Medulla oblongata (tissue), 1 donor: ENCODE results near the gene RSPO3.

Experiments used
- DNase-seq: peaks from one replicate; pipeline ENCODE4 v3.0.0-alpha.2; 2015; ENCODE audit errors: extremely low spot score

RSPO3 gene

GRCh38 chr6:127111526-127111925, 6.9 kb upstream of the RSPO3 start:
- no peak for DNase-seq

DNA sequence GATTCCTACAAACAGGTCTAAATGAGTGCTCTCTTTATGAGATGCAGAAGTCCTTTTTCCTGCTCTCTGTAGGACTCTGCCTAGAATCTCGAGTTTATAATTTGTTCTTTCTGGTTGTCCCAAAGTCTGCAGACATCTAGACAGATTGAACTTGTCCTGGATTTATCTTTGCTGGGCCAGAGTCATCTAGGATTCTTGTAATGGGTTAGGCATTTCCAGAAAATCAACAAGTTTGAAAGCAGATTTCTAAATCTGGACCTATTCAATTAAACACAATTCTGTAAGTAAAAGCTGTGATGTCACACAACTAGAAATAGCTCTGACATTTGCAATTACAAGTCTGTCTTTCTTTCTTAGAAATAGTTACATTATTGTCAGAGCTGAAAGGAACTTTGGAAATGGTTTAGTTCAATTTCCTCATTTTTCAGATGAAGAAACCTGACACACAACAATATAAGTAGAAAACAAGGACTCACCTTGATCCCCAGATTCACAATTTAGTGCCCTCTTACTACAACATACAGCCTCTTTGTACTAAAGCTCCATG, 4.2 kb upstream of the RSPO3 start:
- DNase-seq: no peak

DNA sequence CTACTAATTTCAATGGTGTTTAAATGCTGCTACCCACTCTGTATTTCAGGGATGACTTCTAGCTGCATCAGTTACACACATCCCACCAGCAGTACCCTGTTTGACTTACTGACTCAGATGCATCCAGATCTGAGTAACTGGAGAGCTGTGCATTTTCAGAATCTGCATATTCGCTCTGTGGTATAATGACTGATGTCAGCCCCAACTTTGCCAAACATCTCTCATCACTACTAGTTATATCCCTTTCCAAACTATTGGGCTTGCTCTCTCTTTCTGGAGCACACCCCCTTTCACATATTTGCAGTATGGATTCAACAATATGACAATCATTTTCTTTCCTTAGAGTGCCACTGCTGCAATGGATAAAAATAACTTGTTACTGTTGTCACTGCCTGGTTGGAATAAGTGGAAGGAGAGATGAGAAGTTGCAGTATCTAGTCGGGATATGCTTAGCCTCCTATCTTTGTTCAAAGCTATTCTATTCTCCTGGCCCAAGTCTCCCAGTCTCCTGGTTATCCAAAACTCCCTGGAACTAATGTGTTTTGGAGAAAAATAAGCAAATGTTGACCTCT, 3.3 kb upstream of the RSPO3 start:
- DNase-seq: no peak

GRCh38 chr6:127115746-127116145, 2.7 kb upstream of the RSPO3 start:
- no peak for DNase-seq

- DNase-seq: no peak
Observed at GRCh38 chr6:127117979-127118297, 533 bp upstream of the RSPO3 start.

DNA sequence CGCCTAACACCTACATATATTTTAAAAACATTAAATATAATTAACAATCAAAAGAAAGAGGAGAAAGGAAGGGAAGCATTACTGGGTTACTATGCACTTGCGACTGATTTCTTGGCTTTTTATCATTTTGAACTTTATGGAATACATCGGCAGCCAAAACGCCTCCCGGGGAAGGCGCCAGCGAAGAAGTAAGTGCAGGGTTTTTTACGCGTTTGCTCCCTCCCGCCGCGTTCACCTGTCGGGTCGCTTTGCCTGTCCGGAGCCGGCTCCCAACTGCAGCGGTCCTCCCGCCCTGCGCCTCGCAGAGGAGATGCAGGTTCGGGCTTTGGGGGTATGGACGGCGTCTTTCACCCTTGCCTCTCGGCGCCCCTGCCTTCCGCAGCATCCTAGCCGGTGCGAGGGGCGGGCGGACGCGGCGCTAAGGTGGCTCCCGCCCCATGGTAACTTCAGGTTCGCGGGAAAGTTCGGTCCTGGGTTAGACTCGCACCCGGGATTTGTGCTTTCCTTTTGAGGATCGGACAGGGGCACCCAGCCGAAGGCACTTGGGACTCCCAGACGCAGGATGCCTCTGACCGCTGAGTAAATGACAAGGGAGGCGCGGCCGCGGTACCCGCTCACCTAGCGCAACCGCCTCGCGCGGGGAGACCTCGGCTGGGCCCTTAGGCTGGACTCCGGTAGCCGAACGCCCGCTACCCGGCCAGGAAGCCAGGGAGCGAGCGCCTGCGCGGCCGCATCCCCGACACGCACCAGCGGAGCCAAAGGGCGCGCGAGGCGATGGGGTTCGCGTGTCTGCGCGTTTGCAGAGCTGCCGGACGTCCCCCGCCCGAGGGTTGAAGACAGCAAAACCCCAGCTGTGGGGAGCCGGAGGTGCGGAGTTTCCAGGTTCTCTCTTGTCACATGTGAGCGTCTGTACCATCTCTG, 891 bp downstream of the RSPO3 start:
- no peak for DNase-seq

DNA sequence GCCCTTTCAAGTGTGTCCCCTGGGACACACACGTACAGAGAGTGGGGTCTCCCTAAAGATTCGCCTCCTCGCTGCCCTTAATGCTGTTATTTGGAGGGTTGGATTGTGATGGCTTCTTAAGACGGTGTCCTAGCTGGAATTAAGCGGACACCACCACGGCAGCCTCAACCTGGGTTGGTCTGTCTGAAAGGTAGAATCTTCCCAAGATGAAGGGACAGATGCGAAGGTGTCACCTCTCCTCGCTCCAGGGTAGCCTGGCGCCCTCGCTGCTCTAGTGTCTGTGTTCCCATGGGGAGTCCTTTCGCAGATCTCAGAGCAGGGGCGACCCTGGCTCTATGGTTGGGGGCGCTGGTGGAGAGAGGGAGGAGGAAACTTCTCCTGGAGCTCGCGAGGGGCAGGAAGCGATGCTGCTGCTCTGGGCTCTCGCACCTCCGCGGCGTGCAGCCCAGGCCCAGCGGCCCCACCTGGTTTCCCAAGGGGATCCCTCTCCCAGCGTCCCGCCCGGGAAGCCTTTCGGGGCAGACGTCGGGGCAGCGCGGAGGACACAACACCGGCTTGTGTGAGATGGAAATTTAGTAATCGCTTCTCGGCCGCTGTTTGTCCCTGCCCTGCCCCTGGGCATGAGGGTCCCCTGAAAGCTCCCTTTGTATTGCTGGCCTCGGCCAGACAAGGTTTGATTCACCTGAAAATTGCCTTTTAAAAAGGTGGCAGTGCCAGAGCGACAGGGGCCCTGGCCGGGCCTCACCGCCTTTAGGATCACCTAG, 1.7 kb downstream of the RSPO3 start:
- no peak for DNase-seq

GRCh38 chr6:127120787-127121636, 2.5 kb downstream of the RSPO3 start:
- DNase-seq: peak; percentile 82

GRCh38 chr6:127121637-127121960, 3.1 kb downstream of the RSPO3 start:
- no peak for DNase-seq

- no peak for DNase-seq
Observed at GRCh38 chr6:127124172-127124571, 5.7 kb downstream of the RSPO3 start.

- no peak for DNase-seq
Observed at GRCh38 chr6:127124680-127125079, 6.2 kb downstream of the RSPO3 start.

- DNase-seq: no peak
Observed at GRCh38 chr6:127128066-127128465, 9.6 kb downstream of the RSPO3 start.

DNA sequence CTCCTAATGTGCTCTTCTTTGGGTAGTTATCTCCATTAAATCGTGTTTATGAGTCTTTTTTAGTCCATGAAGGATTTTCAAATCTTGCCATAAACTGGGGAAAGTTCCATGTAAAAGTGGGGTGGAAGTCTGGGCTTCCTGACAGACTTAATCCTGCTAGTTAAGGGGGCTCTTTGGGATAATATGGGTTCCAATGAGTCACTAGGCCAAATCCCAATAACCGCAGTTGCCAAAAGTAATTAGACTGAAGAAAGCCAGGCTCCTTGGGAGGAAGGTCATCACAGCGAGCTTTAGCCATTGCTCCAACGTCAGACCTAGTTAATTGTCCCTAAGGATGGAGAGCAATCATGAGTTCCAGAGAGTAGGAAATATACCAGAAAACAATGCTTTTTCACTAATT, 10.8 kb downstream of the RSPO3 start:
- DNase-seq: no peak

- no peak for DNase-seq
Observed at GRCh38 chr6:127131275-127131674, 12.8 kb downstream of the RSPO3 start.

DNA sequence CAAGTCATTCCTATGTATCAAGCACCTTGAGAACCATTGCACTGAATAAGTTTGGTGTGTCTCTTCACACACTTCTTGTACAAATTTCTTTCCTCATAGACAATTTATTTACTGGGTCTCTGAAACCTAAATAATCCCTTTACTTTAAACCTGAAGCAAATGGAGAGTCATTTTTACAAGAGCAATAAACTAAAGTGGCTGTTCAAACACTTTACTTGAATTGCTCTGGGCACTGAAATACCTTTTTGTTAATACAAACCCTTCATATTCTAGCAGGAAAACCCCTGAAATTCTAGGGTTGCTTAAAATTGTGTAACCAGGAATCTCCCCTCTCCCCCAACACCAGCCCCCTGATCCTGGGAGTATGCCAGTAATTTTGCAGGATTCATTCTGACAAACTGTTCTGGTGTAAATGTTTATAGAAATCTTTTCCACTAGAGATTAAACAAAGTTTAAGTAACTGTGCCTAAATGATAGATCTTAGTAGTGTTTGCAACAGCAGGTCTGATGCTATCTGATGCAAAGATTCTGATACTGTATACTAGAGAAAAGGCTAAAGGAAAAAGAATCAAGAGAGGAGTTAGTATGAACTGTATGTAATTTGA, 13.4 kb downstream of the RSPO3 start:
- DNase-seq: no peak

GRCh38 chr6:127134136-127134535, 15.7 kb downstream of the RSPO3 start:
- DNase-seq: no peak

- no peak for DNase-seq
Observed at GRCh38 chr6:127136786-127137185, 18.3 kb downstream of the RSPO3 start.

DNA sequence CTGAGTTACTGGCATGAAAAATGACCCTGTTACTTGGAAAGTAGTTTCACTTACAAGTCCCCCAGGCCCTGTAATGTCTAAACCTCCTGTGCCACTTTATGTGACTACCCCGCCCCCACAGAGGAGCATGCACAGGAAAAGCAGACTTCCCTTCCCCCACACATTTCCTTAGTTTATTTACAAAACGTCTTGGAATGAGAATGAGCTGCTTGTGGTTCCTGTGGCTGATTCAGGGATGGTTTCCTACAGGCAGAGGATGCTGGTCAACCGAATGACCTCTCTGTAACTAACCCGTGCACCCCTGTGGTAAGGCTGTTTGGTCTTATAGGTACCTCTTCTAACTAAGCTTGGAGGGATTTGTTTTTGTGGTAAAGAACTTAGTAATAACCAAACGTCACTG, 28.5 kb downstream of the RSPO3 start:
- no peak for DNase-seq

- DNase-seq: no peak
Observed at GRCh38 chr6:127147534-127147933, 29.1 kb downstream of the RSPO3 start.

- no peak for DNase-seq
Observed at GRCh38 chr6:127148511-127148910, 30.0 kb downstream of the RSPO3 start.

GRCh38 chr6:127154509-127154908, 36.0 kb downstream of the RSPO3 start:
- no peak for DNase-seq
